ENCODE data around the gene NADSYN1. TPM values are rescaled to one million over a fixed set of nuclear protein-coding genes. Genes with fewer than 3 reads are reported as not detected.

NADSYN1 gene
- total RNA-seq, 3 donors from 2014 or later: 112 to 210 (median 141) TPM

- H3K36me3 ChIP-seq (ENCODE audit: low read depth): no peaks in the 10 kb centered on the region
- ATAC-seq (no peak), DNase-seq (no peak)
- H3K9me3 ChIP-seq: no peaks in the 10 kb centered on the region
- no peak for TF ChIP-seq CTCF (IDR thresholded peaks at IDR 0.05)
- intact Hi-C loops (cut with DNase I, micrococcal nuclease): no loop called here
- no peak overlapping the region for H3K4me3 ChIP-seq
- H3K4me1 ChIP-seq (ENCODE audit: low read depth): no peaks in the 10 kb centered on the region
Observed at GRCh38 chr11:71542879-71543777, 90.1 kb downstream of the NADSYN1 start.

GRCh38 chr11:71543866-71544265 is 90.9 kb downstream of the NADSYN1 start:
- Histone ChIP-seq H3K36me3 (ENCODE audit: low read depth) (no peaks in the 10 kb centered on the region), H3K9me3 (no peaks in the 10 kb centered on the region), H3K4me1 (ENCODE audit: low read depth) (no peaks in the 10 kb centered on the region), H3K4me3 (no peak overlapping the region)
- ATAC-seq: no peak
- intact Hi-C loops (cut with DNase I, micrococcal nuclease): no loop called here
- TF ChIP-seq CTCF (IDR thresholded peaks at IDR 0.05): no peak
- DNase-seq: peak in 1 of 3 donors; percentile 6

GRCh38 chr11:71544525-71545214 is 91.7 kb downstream of the NADSYN1 start:
- no peaks in the 10 kb centered on the region for H3K36me3 ChIP-seq (ENCODE audit: low read depth)
- ATAC-seq (no peak), DNase-seq (no peak)
- H3K4me1 ChIP-seq (ENCODE audit: low read depth): no peaks in the 10 kb centered on the region
- no peaks in the 10 kb centered on the region for H3K9me3 ChIP-seq
- TF ChIP-seq CTCF (IDR thresholded peaks at IDR 0.05): no peak
- H3K4me3 ChIP-seq: no peak overlapping the region
- intact Hi-C loops (cut with DNase I, micrococcal nuclease): no loop called here

GRCh38 chr11:71545405-71545966 is 92.5 kb downstream of the NADSYN1 start:
- H3K9me3 ChIP-seq: no peaks in the 10 kb centered on the region
- DNase-seq (no peak), ATAC-seq (no peak)
- intact Hi-C loops (cut with DNase I, micrococcal nuclease): no loop called here
- no peak overlapping the region for H3K4me3 ChIP-seq
- no peaks in the 10 kb centered on the region for H3K36me3 ChIP-seq (ENCODE audit: low read depth)
- no peak for TF ChIP-seq CTCF (IDR thresholded peaks at IDR 0.05)
- no peaks in the 10 kb centered on the region for H3K4me1 ChIP-seq (ENCODE audit: low read depth)

GRCh38 chr11:71548120-71548519 is 95.1 kb downstream of the NADSYN1 start, which contains the start of gene KRTAP5-9:
TSS of gene KRTAP5-9 (plus strand) at chr11:71548420. CDS start at chr11:71548658, 238 bp downstream.
- no peak for TF ChIP-seq CTCF (IDR thresholded peaks at IDR 0.05)

More at GRCh38 chr11:71548120-71548519, 95.1 kb downstream of the NADSYN1 start, which contains the start of gene KRTAP5-9:
- no peaks in the 10 kb centered on the region for H3K9me3 ChIP-seq
- H3K4me3 ChIP-seq: no peak within 1 kb of the TSS
- no peaks in the 10 kb centered on the region for H3K36me3 ChIP-seq (ENCODE audit: low read depth)
- ATAC-seq: no peak
- DNase-seq: no peak
- intact Hi-C loops (cut with DNase I, micrococcal nuclease): no loop called here
- H3K4me1 ChIP-seq (ENCODE audit: low read depth): no peaks in the 10 kb centered on the region
